Liver (tissue), 9 donors: ENCODE results near the gene PCDHA4. TPM values are rescaled to one million over a fixed set of nuclear protein-coding genes. Genes with fewer than 3 reads are reported as not detected.
A peak's percentile ranks its signal among the peaks of the same experiment; 100 is the strongest.
"Not testable (repeated sequence)": the region's sequence is repeated elsewhere in the genome, so short reads cannot be mapped to it uniquely, and the experiment has no call there.

Experiments
- DNase-seq: peaks from one replicate; pipeline ENCODE4 v3.0.0-alpha.2; 2017; ENCODE audit warnings: low spot score
- H3K27ac ChIP-seq, 2 donors: one replicate each; pipeline ENCODE4 v1.7.0; 2013; ENCODE audit warnings: inconsistent platforms in 2 of 2, low read length in 2 of 2, control low read depth in 1 of 2, low read depth in 1 of 2, mild to moderate bottlenecking in 1 of 2
- H3K27me3 ChIP-seq, 4 donors: one replicate each; pipeline versions ENCODE4 v1.6.1 to v1.7.0; 2013; ENCODE audit warnings: low read length in 3 of 4, inconsistent platforms in 1 of 4, mild to moderate bottlenecking in 1 of 4, moderate library complexity in 1 of 4; ENCODE audit not compliant: control insufficient read depth in 4 of 4, insufficient read depth in 4 of 4
- H3K36me3 ChIP-seq, 4 donors: one replicate each; pipeline versions ENCODE4 v1.6.1 to v1.7.0; 2013; ENCODE audit warnings: low read length in 3 of 4, mild to moderate bottlenecking in 3 of 4, low read depth in 1 of 4, moderate library complexity in 1 of 4; ENCODE audit not compliant: control insufficient read depth in 4 of 4, insufficient read depth in 3 of 4
- H3K4me1 ChIP-seq, 4 donors: one replicate each; pipeline versions ENCODE4 v1.6.1 to v1.7.0; 2013; ENCODE audit warnings: low read length in 3 of 4, mild to moderate bottlenecking in 3 of 4, moderate library complexity in 1 of 4; ENCODE audit not compliant: control insufficient read depth in 4 of 4, insufficient read depth in 4 of 4
- H3K4me3 ChIP-seq, 3 donors: one replicate each; pipeline versions ENCODE4 v1.6.1 to v1.7.0; 2013; ENCODE audit warnings: low read length in 3 of 3, control low read depth in 1 of 3, low read depth in 1 of 3, mild to moderate bottlenecking in 1 of 3
- H3K9ac ChIP-seq, 2 donors: one replicate each; pipeline ENCODE4 v1.7.0; 2013; ENCODE audit warnings: low read length in 2 of 2, mild to moderate bottlenecking in 2 of 2, moderate library complexity in 2 of 2, control low read depth in 1 of 2, low read depth in 1 of 2
- H3K9me3 ChIP-seq, 4 donors: one replicate each; pipeline versions ENCODE4 v1.6.1 to v1.7.0; 2013; ENCODE audit warnings: low read length in 3 of 4; ENCODE audit not compliant: control insufficient read depth in 4 of 4
- ATF3 ChIP-seq: IDR thresholded peaks from 2 replicates; pipeline ENCODE4 v1.6.1; 2016; ENCODE audit warnings: antibody characterized with exemption
- CTCF ChIP-seq: fragments of 150-350 bp; IDR thresholded peaks from 2 replicates; pipeline ENCODE4 v1.5.1; 2017; ENCODE audit warnings: improper control_type of control experiment, low read depth, low read length; ENCODE audit not compliant: missing input control
- FOXA1 ChIP-seq: IDR thresholded peaks from 2 replicates; pipeline ENCODE4 v1.6.1; 2016; ENCODE audit warnings: antibody characterized with exemption
- FOXA2 ChIP-seq: IDR thresholded peaks from 2 replicates; pipeline ENCODE4 v1.6.1; 2016; ENCODE audit warnings: antibody characterized with exemption
- HNF4G ChIP-seq: IDR thresholded peaks from 2 replicates; pipeline ENCODE4 v1.6.1; 2016; ENCODE audit warnings: antibody characterized with exemption
- MAX ChIP-seq: IDR thresholded peaks from 2 replicates; pipeline ENCODE4 v1.6.1; 2016; ENCODE audit warnings: antibody characterized with exemption
- RAD21 ChIP-seq, 2 donors: IDR thresholded peaks; 2 replicates each; pipeline ENCODE4 v1.6.1; 2016; ENCODE audit warnings: antibody characterized with exemption in 2 of 2, mild to moderate bottlenecking in 2 of 2
- RXRA ChIP-seq, 2 donors: IDR thresholded peaks; 2 replicates each; pipeline ENCODE4 v1.6.1; 2017 to 2018; ENCODE audit warnings: antibody characterized with exemption in 2 of 2, mild to moderate bottlenecking in 1 of 2
- SP1 ChIP-seq: IDR thresholded peaks from 2 replicates; pipeline ENCODE4 v1.6.1; 2018; ENCODE audit warnings: antibody characterized with exemption, mild to moderate bottlenecking
- ZBTB33 ChIP-seq: IDR thresholded peaks from 2 replicates; pipeline ENCODE4 v1.6.1; 2016; ENCODE audit warnings: antibody characterized with exemption
- WGBS: extraction: QIAGEN DNeasy Blood & Tissue Kit; methylation state at CpG from one replicate; pipeline ENCODE4 v1.1.7; 2013; 5-methylcytosine and 5-hydroxymethylcytosine counted together
- polyA plus RNA-seq, 2 donors: library from polyadenylated mRNA; stranded (reverse) in 1 of 2; unstranded in 1 of 2; fragments of 200-250 nt in 1 of 2; fragments of >200 nt in 1 of 2; fragmentation: Nextera tagmentation in 1 of 2; extraction: Ambion mirVana in 1 of 2; gene quantifications; one replicate each; pipeline versions ENCODE4 v1.2.1 to v1.2.3, GENCODE V29; 2013 to 2015
- total RNA-seq, 2 donors: library from RNA; depleted of rRNA; stranded (reverse); fragments of >200 nt; gene quantifications; one replicate each; pipeline ENCODE4 v1.2.3, GENCODE V29; 2014
- donor health status: healthy.
- donor health status: healthy.
- donor health status: healthy.
- donor health status: healthy.
- donor health status: healthy.

The PCDHA4 gene
- total and polyA plus RNA-seq, 4 donors: 0.01 to 0.09 (median 0.07) TPM

GRCh38 chr5:140829511-140830501, 22.9 kb downstream of the PCDHA4 start:
- DNase-seq, H3K27me3 ChIP-seq, H3K9ac ChIP-seq, H3K4me1 ChIP-seq, H3K36me3 ChIP-seq, H3K27ac ChIP-seq: not testable (repeated sequence)
- H3K4me3 ChIP-seq: peak overlapping the region in 1 of 3 donors; percentile 20
- 37% methylated on average over 106 of the region's 106 CpGs for WGBS
- peaks cover 12 to 32% (median 21%) of the 10 kb centered on the region in 4 donors for H3K9me3 ChIP-seq

GRCh38 chr5:140833993-140834392, 27.1 kb downstream of the PCDHA4 start, which contains the start of gene PCDHA7:
Gene PCDHA7 (plus strand): TSS chr5:140834269. CDS start chr5:140834384, 115 bp downstream.
- WGBS: 10% methylated on average over 8 of the region's 8 CpGs
- H3K9ac ChIP-seq: no peak within 1 kb of the TSS
- no peak for TF ChIP-seq CTCF
- peak in 1 of 2 donors; percentile 14 for TF ChIP-seq RAD21 (IDR thresholded peaks at IDR 0.05)
- no peak for TF ChIP-seq SP1
- H3K27me3 ChIP-seq: peaks cover 0 to 9% (median 3%) of the 10 kb centered on the region in 4 donors
- DNase-seq: no peak
- no peaks in the 10 kb centered on the region for H3K36me3 ChIP-seq
- H3K27ac ChIP-seq: no peak within 1 kb of the TSS
- peak within 1 kb of the TSS in 1 of 3 donors; percentile 8 for H3K4me3 ChIP-seq
- peaks cover 13 to 27% (median 20%) of the 10 kb centered on the region in 4 donors for H3K9me3 ChIP-seq
- no peaks in the 10 kb centered on the region for H3K4me1 ChIP-seq

GRCh38 chr5:140834439-140835008, 27.7 kb downstream of the PCDHA4 start:
- H3K9ac ChIP-seq, DNase-seq, H3K4me1 ChIP-seq, H3K27ac ChIP-seq, H3K27me3 ChIP-seq, H3K36me3 ChIP-seq: not testable (repeated sequence)
- WGBS: 20% methylated on average over 35 of the region's 38 CpGs
- H3K4me3 ChIP-seq: peak overlapping the region in 1 of 3 donors; percentile 8
- H3K9me3 ChIP-seq: peaks cover 11 to 25% (median 18%) of the 10 kb centered on the region in 4 donors

GRCh38 chr5:140835622-140836510, 29.0 kb downstream of the PCDHA4 start:
- H3K9ac ChIP-seq: no peak overlapping the region
- no peaks in the 10 kb centered on the region for H3K36me3 ChIP-seq
- WGBS: 43% methylated on average over 103 of the region's 103 CpGs
- H3K27ac ChIP-seq: no peak overlapping the region
- no peak for DNase-seq
- H3K4me3 ChIP-seq: no peak overlapping the region
- peaks cover 0 to 8% (median 3%) of the 10 kb centered on the region in 4 donors for H3K27me3 ChIP-seq
- H3K4me1 ChIP-seq: no peaks in the 10 kb centered on the region
- peaks cover 9 to 18% (median 14%) of the 10 kb centered on the region in 4 donors for H3K9me3 ChIP-seq
- TF ChIP-seq RXRA (IDR thresholded peaks at IDR 0.05) (no peak), FOXA1 (no peak), ATF3 (no peak), FOXA2 (no peak), SP1 (no peak), HNF4G (no peak), ZBTB33 (no peak), MAX (no peak)
